Transverse colon (tissue), 4 donors: ENCODE data around the gene CCNE1. TPM values are rescaled to one million over a fixed set of nuclear protein-coding genes. Genes with fewer than 3 reads are reported as not detected.

Experiments
- DNase-seq: peaks from one replicate; pipeline ENCODE4 v3.0.0-alpha.2; 2019
- H3K27ac ChIP-seq, 4 donors: fragments of 200-600 bp; sonication (generic); 2 replicates each; pipeline ENCODE4 v1.5.1; 2016 to 2018; ENCODE audit warnings: inconsistent platforms in 4 of 4
- H3K27me3 ChIP-seq: fragments of 200-600 bp; sonication (generic); 2 replicates; pipeline ENCODE4 v1.5.1; 2017; ENCODE audit warnings: inconsistent platforms
- H3K36me3 ChIP-seq, 4 donors: fragments of 200-600 bp; sonication (generic); 2 replicates each; pipeline ENCODE4 v1.5.1; 2017 to 2019; ENCODE audit warnings: inconsistent platforms in 4 of 4
- H3K4me1 ChIP-seq, 4 donors: fragments of 200-600 bp; sonication (generic); 2 replicates each; pipeline ENCODE4 v1.5.1; 2017 to 2020; ENCODE audit warnings: inconsistent platforms in 4 of 4
- H3K4me3 ChIP-seq, 4 donors: fragments of 200-600 bp; sonication (generic); 1 replicate in 1 of 4; 2 replicates in 3 of 4; pipeline versions ENCODE4 v1.5.1 to v1.6.1; 2017 to 2019; ENCODE audit warnings: inconsistent platforms in 4 of 4
- H3K9me3 ChIP-seq, 2 donors: fragments of 200-600 bp; sonication (generic); 2 replicates each; pipeline ENCODE4 v1.5.1; 2017 to 2019; ENCODE audit warnings: inconsistent platforms in 2 of 2
- CTCF ChIP-seq, 5 experiments: fragments of 200-600 bp in 3 of 5; fragments of 450-650 bp in 2 of 5; sonication (generic) in 3 of 5; IDR thresholded peaks; 1 replicate in 2 of 5; 2 replicates in 3 of 5; pipeline ENCODE4 v1.5.1; 2016 to 2017; ENCODE audit warnings: antibody characterized with exemption in 5 of 5, inconsistent platforms in 3 of 5, mild to moderate bottlenecking in 2 of 5, moderate library complexity in 1 of 5
- EP300 ChIP-seq: sonication (generic); formaldehyde crosslinking; IDR thresholded peaks from one replicate; pipeline ENCODE4 v1.6.1; 2017; ENCODE audit warnings: antibody characterized with exemption, low read depth
- POLR2A ChIP-seq: fragments of 450-650 bp; IDR thresholded peaks from one replicate; pipeline ENCODE4 v1.6.1; 2016; ENCODE audit warnings: antibody characterized with exemption, mild to moderate bottlenecking, moderate library complexity
- POLR2AphosphoS5 ChIP-seq, 3 donors: sonication (generic); formaldehyde crosslinking; IDR thresholded peaks; one replicate each; pipeline ENCODE4 v1.6.1; 2016; ENCODE audit warnings: antibody characterized with exemption in 3 of 3
- WGBS, 2 donors: methylation state at CpG; one replicate each; pipeline ENCODE4 v1.1.5; 2018; ENCODE audit warnings: low coverage in 1 of 2; 5-methylcytosine and 5-hydroxymethylcytosine counted together
- in situ Hi-C, 4 donors: fragments of 200-750 bp; cut with MboI; loops; one replicate each; pipeline versions ENCODE4 v1.15.0 to v1.15.1; 2017; ENCODE audit warnings: low sequenced_read_pairs in 3 of 4, low pct_ligation_motif_present in 1 of 4, low pct_unique_long_range_greater_than_20kb in 1 of 4
- intact Hi-C: fragments of 100-400 bp; cut with DNase I; formaldehyde crosslinking; loops from one replicate; pipeline ENCODE4 v1.15.1; 2023; ENCODE audit warnings: low total_unique reads
- total RNA-seq, 4 donors: library from RNA; depleted of rRNA; stranded (reverse); fragments of >200 nt; gene quantifications; one replicate each; pipeline ENCODE4 v1.1.0, GENCODE V29; 2016

Gene CCNE1
- total RNA-seq, 4 donors from 2014 or later, result 1.7 to 30.3 (median 5.8) TPM

DNA sequence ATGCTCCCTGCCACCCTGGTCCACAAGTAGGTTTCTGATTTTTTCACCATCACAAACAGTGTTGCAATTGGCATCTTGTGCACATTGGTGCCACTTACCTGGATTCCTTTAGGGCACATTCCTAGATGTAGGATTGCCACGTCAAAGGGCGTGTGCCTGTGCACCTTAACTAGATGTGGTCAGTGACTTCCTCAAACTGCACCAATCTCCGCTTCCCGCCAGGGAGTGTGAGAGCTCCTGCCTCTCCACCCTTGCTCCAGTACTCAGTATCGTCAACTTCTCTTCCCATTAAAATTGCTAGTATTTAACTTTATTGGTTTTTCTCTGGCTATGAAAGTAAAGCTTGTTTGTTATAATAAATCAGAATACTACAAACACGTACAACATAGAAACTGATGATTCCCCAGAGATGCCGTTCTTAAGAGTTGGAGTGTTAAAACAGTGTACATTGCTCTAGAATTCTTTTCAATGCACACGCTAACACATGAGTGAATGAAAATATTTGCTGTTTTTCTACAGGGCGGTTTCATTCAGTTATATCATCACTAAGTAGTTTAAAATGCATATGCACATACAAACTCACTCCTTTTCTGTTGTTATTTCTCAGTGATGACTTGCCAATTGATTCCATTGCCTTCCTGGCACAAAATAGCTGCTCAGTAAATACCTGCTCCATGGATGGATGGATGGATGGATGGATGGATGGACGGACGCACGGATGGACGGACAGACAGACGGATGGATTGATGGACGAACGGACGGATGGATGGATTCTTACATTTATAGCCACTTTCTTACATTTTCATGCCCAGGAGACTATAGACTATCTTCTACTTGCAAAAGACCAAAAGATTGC, 23.4 kb downstream of the CCNE1 start:
- no peaks in the 10 kb centered on the region for H3K4me1 ChIP-seq
- TF ChIP-seq EP300, result no peak
- peak in 1 of 5 experiments; percentile 23 for TF ChIP-seq CTCF (IDR thresholded peaks at IDR 0.05)
- no peak for TF ChIP-seq POLR2AphosphoS5 (IDR thresholded peaks at IDR 0.05)
- TF ChIP-seq POLR2A, result no peak
- H3K27me3 ChIP-seq, result peaks cover 4% of the 10 kb centered on the region
- DNase-seq, result no peak
- intact Hi-C loops, result no loop called here
- 58 to 70% methylated on average over 11 to 17 of the region's 17 CpGs for WGBS, 2 donors
- H3K27ac ChIP-seq, result no peak overlapping the region
- no peaks in the 10 kb centered on the region for H3K9me3 ChIP-seq
- H3K36me3 ChIP-seq, result no peaks in the 10 kb centered on the region
- in situ Hi-C loops, result loop anchor here in 1 of 4 donors (25.0 kb wide), 1 partner anchor 223 kb away; the partner anchor contains the start of gene POP4
- H3K4me3 ChIP-seq, result no peak overlapping the region

DNA sequence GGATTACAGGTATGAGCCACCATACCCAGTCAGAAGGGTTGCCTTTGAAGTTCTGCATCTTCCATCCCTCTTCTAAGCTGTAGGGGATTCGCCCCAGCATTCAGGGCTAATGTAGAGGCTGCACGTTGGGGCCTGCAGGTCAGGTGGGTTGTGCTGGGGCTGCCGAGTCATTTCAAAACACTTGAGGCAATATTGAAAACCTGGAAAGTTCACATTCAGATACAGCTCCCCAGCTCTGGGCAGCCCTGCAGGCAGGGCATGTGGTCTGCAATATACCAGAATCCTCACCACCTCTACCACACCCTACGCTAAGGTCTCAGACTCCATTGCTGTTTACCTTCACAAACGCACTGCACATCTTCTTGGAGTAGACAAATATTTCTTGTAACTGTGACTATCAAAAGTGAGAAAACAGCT, 24.6 kb downstream of the CCNE1 start:
- Histone ChIP-seq H3K4me1 (no peaks in the 10 kb centered on the region), H3K4me3 (no peak overlapping the region), H3K36me3 (no peaks in the 10 kb centered on the region), H3K9me3 (no peaks in the 10 kb centered on the region), H3K27me3 (peaks cover 6% of the 10 kb centered on the region), H3K27ac (no peak overlapping the region)
- no peak for DNase-seq
- 62% methylated on average over 5 of the region's 5 CpGs; no CpG with 5 or more reads in 1 of the 2 donors for WGBS, 2 donors
- intact Hi-C loops, result no loop called here
- TF ChIP-seq POLR2A (no peak), CTCF (IDR thresholded peaks at IDR 0.05) (no peak), POLR2AphosphoS5 (IDR thresholded peaks at IDR 0.05) (no peak), EP300 (no peak)
- in situ Hi-C loops, result loop anchor here in 1 of 4 donors (25.0 kb wide), 1 partner anchor 224 kb away; the partner anchor contains the start of gene POP4

DNA sequence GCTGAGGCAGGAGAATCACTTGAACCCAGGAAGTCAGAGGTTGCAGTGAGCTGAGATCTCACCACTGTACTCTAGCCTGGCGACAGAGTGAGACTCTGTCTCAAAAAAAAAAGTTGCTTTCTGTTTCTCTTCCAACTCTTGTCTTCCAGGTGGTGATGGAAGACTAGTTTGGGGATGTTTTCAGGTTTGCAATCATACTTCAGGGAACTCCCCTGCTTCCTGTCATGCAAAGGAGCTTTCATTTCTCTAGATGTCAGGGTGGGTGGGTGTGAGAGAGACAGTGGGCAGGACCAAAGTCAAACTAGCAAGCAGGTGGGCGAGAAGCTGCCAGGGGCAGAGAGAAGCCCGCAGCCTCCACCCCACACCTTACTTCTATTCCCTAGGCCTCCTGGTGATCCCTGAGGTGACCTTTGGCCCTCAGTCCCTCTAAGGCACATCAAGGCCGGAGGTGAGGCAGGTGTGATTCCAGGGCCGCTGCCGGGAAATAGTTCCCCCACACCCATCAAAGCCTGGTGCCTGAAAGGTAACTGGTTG, 25.7 kb downstream of the CCNE1 start:
- Histone ChIP-seq H3K27ac (no peak overlapping the region), H3K9me3 (no peaks in the 10 kb centered on the region), H3K27me3 (peaks cover 2% of the 10 kb centered on the region), H3K4me1 (no peaks in the 10 kb centered on the region), H3K36me3 (no peaks in the 10 kb centered on the region), H3K4me3 (no peak overlapping the region)
- DNase-seq, result no peak
- TF ChIP-seq POLR2AphosphoS5 (IDR thresholded peaks at IDR 0.05), result no peak
- no peak for TF ChIP-seq EP300
- no peak for TF ChIP-seq POLR2A
- no peak for TF ChIP-seq CTCF (IDR thresholded peaks at IDR 0.05)
- 46 to 62% methylated on average over 3 to 6 of the region's 6 CpGs for WGBS, 2 donors
- in situ Hi-C loops, result loop anchor here in 1 of 4 donors (25.0 kb wide), 1 partner anchor 225 kb away; the partner anchor contains the start of gene POP4
- intact Hi-C loops, result no loop called here

DNA sequence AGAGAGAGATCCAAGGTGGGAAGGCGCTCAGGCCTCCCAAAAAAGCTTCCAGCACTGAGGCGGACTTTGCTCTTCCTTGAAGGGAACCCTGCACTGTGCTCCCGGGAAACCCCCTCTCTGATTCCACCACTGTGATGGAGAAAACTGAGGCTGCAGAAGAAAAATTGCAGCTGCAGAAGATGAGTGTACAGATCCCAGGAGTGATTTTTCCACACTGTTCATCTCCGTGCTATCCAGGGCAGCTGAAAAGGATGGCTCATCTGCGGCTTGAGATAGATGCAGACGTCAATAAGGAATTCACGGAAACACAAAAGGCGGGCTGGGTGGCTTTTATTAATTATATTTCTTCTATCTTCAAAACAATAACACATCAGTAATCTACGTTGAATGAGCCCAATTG, 26.2 kb downstream of the CCNE1 start:
- WGBS, 2 donors, result 84 to 90% methylated on average over 5 to 9 of the region's 9 CpGs
- Histone ChIP-seq H3K36me3 (no peaks in the 10 kb centered on the region), H3K27ac (no peak overlapping the region), H3K9me3 (no peaks in the 10 kb centered on the region), H3K27me3 (peaks cover 2% of the 10 kb centered on the region), H3K4me3 (no peak overlapping the region), H3K4me1 (peaks cover 2 to 3% (median 2%) of the 10 kb centered on the region in 4 donors)
- in situ Hi-C loops, result loop anchor here in 1 of 4 donors (25.0 kb wide), 1 partner anchor 226 kb away; the partner anchor contains the start of gene POP4
- no peak for TF ChIP-seq POLR2AphosphoS5 (IDR thresholded peaks at IDR 0.05)
- no peak for TF ChIP-seq POLR2A
- TF ChIP-seq EP300, result no peak
- no peak for TF ChIP-seq CTCF (IDR thresholded peaks at IDR 0.05)
- intact Hi-C loops, result no loop called here
- no peak for DNase-seq
